GM12878 (cell line): ENCODE data around the gene MYO7A. TPM values are rescaled to one million over a fixed set of nuclear protein-coding genes. Genes with fewer than 3 reads are reported as not detected.

Source experiments
- ATAC-seq: fragments of 200-7000 bp; cut with Tn5 transposase; 3 replicates; pipeline ENCODE4 v1.9.1; 2020; ENCODE audit warnings: mild to moderate bottlenecking, moderate library complexity
- BruUV-seq: library from RNA; stranded (reverse); fragments of 400-500 nt; replicated peaks from 2 replicates; lab custom pipeline; 2021; lab: Mats Ljungman, UMichigan
- CTCF ChIA-PET: fragments of 300-600 bp; sonication (Branson Sonifier 250); formaldehyde crosslinking; extraction: SDS; loops from one replicate; lab custom pipeline; 2021; ENCODE audit warnings: inconsistent platforms; lab: Yijun Ruan, JAX
- POLR2A ChIA-PET: fragments of 350-600 bp; formaldehyde crosslinking; extraction: SDS; loops from one replicate; lab custom pipeline; 2021; ENCODE audit warnings: inconsistent platforms; lab: Charles Lee
- RAD21 ChIA-PET: fragments of 300-600 bp; sonication (Branson Sonifier 250); formaldehyde crosslinking; loops from one replicate; lab custom pipeline; 2023; ENCODE audit warnings: antibody characterized with exemption; ENCODE audit not compliant: unreplicated experiment; lab: Charles Lee
- SMC1A ChIA-PET: fragments of 300-600 bp; sonication (Branson Sonifier 250); formaldehyde crosslinking; loops from one replicate; lab custom pipeline; 2023; ENCODE audit not compliant: unreplicated experiment, uncharacterized antibody; lab: Charles Lee
- DNase-seq: peaks from one replicate; pipeline ENCODE4 v3.0.0-alpha.2; 2011; ENCODE audit warnings: low read depth, low spot score
- FAIRE-seq: peaks from 3 replicates; lab custom pipeline; 2011; peaks lifted over from hg19 to GRCh38; lab: Jason Lieb, UNC
- H2AFZ ChIP-seq: 2 replicates; pipeline ENCODE4 v1.6.0; 2011; ENCODE audit warnings: low read depth, low read length, control low read depth; ENCODE audit not compliant: control insufficient read depth
- H3K27ac ChIP-seq: 2 replicates; pipeline ENCODE4 v1.5.1; 2011; ENCODE audit warnings: control low read depth; ENCODE audit not compliant: control insufficient read depth, insufficient read depth
- H3K27me3 ChIP-seq, 2 experiments: replicated peaks in 1 of 2; 2 replicates each; pipeline versions ENCODE4 v1.6.0 to v1.6.1; 2011; ENCODE audit warnings: low read length in 1 of 2; ENCODE audit not compliant: control insufficient read depth in 2 of 2, insufficient read depth in 2 of 2
- H3K36me3 ChIP-seq, 2 experiments: 2 replicates each; pipeline ENCODE4 v1.5.1; 2011; ENCODE audit warnings: low read length in 1 of 2; ENCODE audit not compliant: control insufficient read depth in 2 of 2, insufficient read depth in 2 of 2
- H3K4me1 ChIP-seq: 2 replicates; pipeline ENCODE4 v1.6.1; 2011; ENCODE audit warnings: mild to moderate bottlenecking, low read length, moderate library complexity, mixed read lengths; ENCODE audit not compliant: control insufficient read depth, insufficient read depth
- H3K4me2 ChIP-seq: 2 replicates; pipeline ENCODE4 v1.6.0; 2011; ENCODE audit warnings: control low read depth; ENCODE audit not compliant: control insufficient read depth, insufficient read depth
- H3K4me3 ChIP-seq: fragments of 200-600 bp; sonication (generic); 2 replicates; pipeline ENCODE4 v1.5.1; 2016
- H3K79me2 ChIP-seq: 2 replicates; pipeline ENCODE4 v1.6.0; 2011; ENCODE audit warnings: low read length; ENCODE audit not compliant: control insufficient read depth, insufficient read depth
- H3K9ac ChIP-seq: 2 replicates; pipeline ENCODE4 v1.8.0; 2011; ENCODE audit warnings: low read length, control low read depth, mixed read lengths; ENCODE audit not compliant: control insufficient read depth, insufficient read depth
- H3K9me3 ChIP-seq: replicated peaks from 3 replicates; pipeline ENCODE4 v1.5.1; 2011; ENCODE audit warnings: mild to moderate bottlenecking, low read length; ENCODE audit not compliant: control insufficient read depth, insufficient read depth
- H4K20me1 ChIP-seq: 2 replicates; pipeline ENCODE4 v1.6.0; 2011; ENCODE audit not compliant: control insufficient read depth, insufficient read depth
- BHLHE40 ChIP-seq, 2 experiments: fragments of 450-650 bp in 1 of 2; IDR thresholded peaks; 2 replicates each; pipeline ENCODE4 v1.6.1; 2011 to 2017; ENCODE audit warnings: low read depth in 2 of 2, borderline replicate concordance in 1 of 2, improper control_type of control experiment in 1 of 2, low read length in 1 of 2, mild to moderate bottlenecking in 1 of 2
- CBX3 ChIP-seq: fragments of 200-600 bp; sonication (generic); IDR thresholded peaks from 2 replicates; pipeline ENCODE4 v1.6.1; 2016; ENCODE audit warnings: low read depth, borderline replicate concordance
- CHD4 ChIP-seq: fragments of 200-600 bp; sonication (generic); IDR thresholded peaks from 2 replicates; pipeline ENCODE4 v1.6.1; 2016; ENCODE audit warnings: mild to moderate bottlenecking
- CREB1 ChIP-seq: IDR thresholded peaks from 2 replicates; pipeline ENCODE4 v1.6.1; 2012; ENCODE audit warnings: low read depth, mild to moderate bottlenecking, inconsistent platforms
- EP300 ChIP-seq, 2 experiments: fragments of 150-350 bp in 1 of 2; IDR thresholded peaks; 2 replicates each; pipeline ENCODE4 v1.6.1; 2011 to 2012; ENCODE audit warnings: low read depth in 2 of 2, low read length in 2 of 2, borderline replicate concordance in 1 of 2, improper control_type of control experiment in 1 of 2, inconsistent platforms in 1 of 2; ENCODE audit not compliant: control insufficient read depth in 1 of 2
- HDAC2 ChIP-seq: fragments of 200-600 bp; sonication (generic); IDR thresholded peaks from 2 replicates; pipeline ENCODE4 v1.6.1; 2017
- HDAC6 ChIP-seq: fragments of 200-600 bp; sonication (generic); IDR thresholded peaks from one replicate; pipeline ENCODE4 v1.8.0; 2017; ENCODE audit warnings: antibody characterized with exemption; ENCODE audit not compliant: unreplicated experiment
- PML ChIP-seq: IDR thresholded peaks from 2 replicates; pipeline ENCODE4 v1.6.1; 2012; ENCODE audit warnings: low read length, inconsistent platforms
- POLR2A ChIP-seq: IDR thresholded peaks from 2 replicates; pipeline ENCODE4 v1.6.1; 2011; ENCODE audit warnings: low read depth, mild to moderate bottlenecking, low read length
- POLR2AphosphoS5 ChIP-seq: IDR thresholded peaks from 2 replicates; pipeline ENCODE4 v1.6.1; 2011; ENCODE audit warnings: mild to moderate bottlenecking, low read length, inconsistent platforms
- SIN3A ChIP-seq: IDR thresholded peaks from 2 replicates; pipeline ENCODE4 v1.6.1; 2012; ENCODE audit warnings: low read depth, low read length, improper control_type of control experiment
- SUPT20H ChIP-seq: IDR thresholded peaks from 2 replicates; pipeline ENCODE4 v1.6.1; 2011; ENCODE audit warnings: low read depth, mild to moderate bottlenecking, low read length, moderate library complexity, borderline replicate concordance; ENCODE audit not compliant: control insufficient read depth
- TBL1XR1 ChIP-seq: IDR thresholded peaks from 2 replicates; pipeline ENCODE4 v1.6.1; 2012; ENCODE audit warnings: low read depth, low read length, improper control_type of control experiment
- ZSCAN29 ChIP-seq: fragments of 450-650 bp; IDR thresholded peaks from 2 replicates; pipeline ENCODE4 v1.6.1; 2017; ENCODE audit warnings: mild to moderate bottlenecking, moderate library complexity
- WGBS: methylation state at CpG from one replicate; pipeline ENCODE4 v1.1.6; 2016; ENCODE audit warnings: low lambda C conversion rate; ENCODE audit not compliant: insufficient replicate concordance, insufficient coverage; ENCODE audit errors: missing lambda C conversion rate; 5-methylcytosine and 5-hydroxymethylcytosine counted together
- in situ Hi-C: fragments of 300-500 bp; cut with MboI; formaldehyde crosslinking; loops from 9 replicates; pipeline ENCODE4 v1.14.3; 2018; ENCODE audit warnings: mixed read lengths
- intact Hi-C: fragments of 100-400 bp; cut with micrococcal nuclease; formaldehyde crosslinking; loops from one replicate; pipeline ENCODE4 v1.14.2; 2022; ENCODE audit not compliant: unreplicated experiment
- polyA plus RNA-seq, 11 experiments: library from polyadenylated mRNA; depleted of rRNA in 4 of 11; unstranded in 6 of 11; stranded (reverse) in 5 of 11; fragments of >200 nt; fragmentation: Nextera tagmentation in 4 of 11; fragmentation: Illumina TruSeq in 1 of 11; extraction: Ambion mirVana in 4 of 11; extraction: Trizol in 1 of 11; gene quantifications; 1 replicate in 1 of 11; 2 replicates in 10 of 11; pipeline versions ENCODE4 v1.2.1 to v1.2.3, GENCODE V29; 2011 to 2016; ENCODE audit warnings: inconsistent platforms in 2 of 11, missing spikeins in 2 of 11, low read depth in 1 of 11
- total RNA-seq, 4 experiments: library from RNA; depleted of rRNA in 3 of 4; stranded (reverse); fragments of >200 nt in 3 of 4; fragmentation: Illumina TruSeq in 1 of 4; extraction: Trizol in 1 of 4; gene quantifications; 2 replicates each; pipeline versions ENCODE4 v1.2.1 to v1.2.3, GENCODE V29; 2013 to 2021
- TF ChIP-seq, protein P1 (sequence below): IDR thresholded peaks from 2 replicates; pipeline ENCODE4 v1.6.1; 2011; ENCODE audit warnings: low read depth, mild to moderate bottlenecking, low read length, moderate library complexity, borderline replicate concordance; ENCODE audit errors: extremely low read depth
- TF ChIP-seq, protein P2 (sequence below): fragments of 450-650 bp; IDR thresholded peaks from 2 replicates; pipeline ENCODE4 v1.6.1; 2016; ENCODE audit warnings: mild to moderate bottlenecking

Gene MYO7A
- total and polyA plus RNA-seq, 10 of the 15 experiments (the other 5 are each of a cell fraction or from before 2014, with no cell fraction given) = 0.01 to 0.21 (median 0.04) TPM; not detected in 6

DNA sequence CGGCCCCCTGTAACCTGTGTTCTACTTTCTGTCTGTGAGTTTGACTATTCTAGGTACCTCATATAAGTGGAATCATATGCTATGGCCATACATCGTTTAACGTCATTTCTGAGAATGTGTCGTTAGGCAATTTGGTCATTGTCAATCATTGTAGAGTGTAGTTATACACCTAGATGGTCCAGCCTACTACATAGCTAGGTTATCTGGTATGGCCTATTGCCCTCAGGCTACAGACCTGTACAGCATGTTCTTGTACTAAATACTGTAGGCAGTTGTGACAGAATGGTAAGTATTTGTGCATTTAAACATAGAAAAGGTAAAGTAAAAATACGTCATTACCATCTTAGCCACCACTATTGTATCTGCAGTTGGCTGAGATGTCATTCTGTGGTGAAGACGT is 35.2 kb downstream of the MYO7A start:
- CTCF ChIA-PET = interaction anchor here (0.7 to 1.0 kb wide), 2 partner anchors 41 to 93 kb away, joined by 3 read pairs; no protein-coding TSS in a partner anchor
- RAD21 ChIA-PET = no interaction called here
- WGBS = 46% methylated on average over 6 of the region's 6 CpGs

DNA sequence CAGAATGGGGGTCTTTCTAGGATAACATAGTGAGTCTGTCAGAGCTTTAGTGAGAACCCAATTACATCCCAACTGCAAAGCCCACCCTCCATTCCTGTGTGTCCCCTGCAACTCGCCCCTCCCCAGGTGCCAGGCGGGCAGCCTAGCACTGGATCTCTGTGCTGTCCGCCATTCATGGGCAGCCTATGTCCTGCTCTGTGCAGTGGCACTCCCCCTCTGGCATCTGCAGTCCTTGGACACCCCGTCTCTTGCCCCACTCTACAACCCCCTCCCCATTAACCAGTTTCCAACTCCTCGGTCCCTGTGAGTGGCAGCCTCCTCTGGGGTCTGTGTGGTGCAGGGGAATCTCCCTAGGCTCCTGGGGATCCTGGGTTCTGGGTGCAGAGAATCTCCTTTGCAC is 37.0 kb downstream of the MYO7A start:
- DNase-seq = no peak
- Histone ChIP-seq H3K79me2 (no peaks in the 10 kb centered on the region), H3K36me3 (no peaks in the 10 kb centered on the region), H2AFZ (no peak overlapping the region), H3K4me1 (no peaks in the 10 kb centered on the region), H3K4me2 (no peak overlapping the region), H3K27me3 (no peaks in the 10 kb centered on the region; a peak in 2 of 4 replicates), H4K20me1 (no peaks in the 10 kb centered on the region), H3K4me3 (no peak overlapping the region), H3K27ac (no peak overlapping the region), H3K9me3 (no peaks in the 10 kb centered on the region), H3K9ac (no peak overlapping the region)
- ChIA-PET POLR2A (no interaction called here), CTCF (no interaction called here), SMC1A (no interaction called here), RAD21 (no interaction called here)
- in situ Hi-C loops (no loop called here), intact Hi-C loops (no loop called here)
- ATAC-seq = no peak
- WGBS = 16% methylated on average over 5 of the region's 5 CpGs
- no peak for FAIRE-seq
- BruUV-seq = no TSS peak
- TF ChIP-seq SIN3A (no peak), TBL1XR1 (no peak), POLR2AphosphoS5 (no peak), CHD4 (no peak), HDAC6 (no peak), HDAC2 (no peak), PML (no peak), POLR2A (no peak), ZSCAN29 (no peak), BHLHE40 (IDR thresholded peaks at IDR 0.05; ENCODE audit: borderline replicate concordance in 1 of 2, low read depth in 2 of 2, low read length in 1 of 2) (no peak)
- TF ChIP-seq, protein P1, sequence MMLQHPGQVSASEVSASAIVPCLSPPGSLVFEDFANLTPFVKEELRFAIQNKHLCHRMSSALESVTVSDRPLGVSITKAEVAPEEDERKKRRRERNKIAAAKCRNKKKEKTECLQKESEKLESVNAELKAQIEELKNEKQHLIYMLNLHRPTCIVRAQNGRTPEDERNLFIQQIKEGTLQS = no peak
- TF ChIP-seq, protein P2, sequence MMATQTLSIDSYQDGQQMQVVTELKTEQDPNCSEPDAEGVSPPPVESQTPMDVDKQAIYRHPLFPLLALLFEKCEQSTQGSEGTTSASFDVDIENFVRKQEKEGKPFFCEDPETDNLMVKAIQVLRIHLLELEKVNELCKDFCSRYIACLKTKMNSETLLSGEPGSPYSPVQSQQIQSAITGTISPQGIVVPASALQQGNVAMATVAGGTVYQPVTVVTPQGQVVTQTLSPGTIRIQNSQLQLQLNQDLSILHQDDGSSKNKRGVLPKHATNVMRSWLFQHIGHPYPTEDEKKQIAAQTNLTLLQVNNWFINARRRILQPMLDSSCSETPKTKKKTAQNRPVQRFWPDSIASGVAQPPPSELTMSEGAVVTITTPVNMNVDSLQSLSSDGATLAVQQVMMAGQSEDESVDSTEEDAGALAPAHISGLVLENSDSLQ = no peak

More for the DNA sequence above, 35.2 kb downstream of the MYO7A start:
- BruUV-seq = no TSS peak
- H3K27me3 ChIP-seq = no peaks in the 10 kb centered on the region; a peak in 2 of 4 replicates
- H4K20me1 ChIP-seq = no peaks in the 10 kb centered on the region
- no peak overlapping the region for H3K4me3 ChIP-seq
- ChIA-PET SMC1A (no interaction called here), POLR2A (no interaction called here)
- intact Hi-C loops (no loop called here), in situ Hi-C loops (no loop called here)
- no peak overlapping the region for H2AFZ ChIP-seq
- FAIRE-seq (no peak), ATAC-seq (no peak), DNase-seq (no peak)
- H3K9me3 ChIP-seq = no peaks in the 10 kb centered on the region
- H3K36me3 ChIP-seq = no peaks in the 10 kb centered on the region
- no peak overlapping the region for H3K4me2 ChIP-seq
- H3K4me1 ChIP-seq = no peaks in the 10 kb centered on the region
- H3K9ac ChIP-seq = no peak overlapping the region
- no peaks in the 10 kb centered on the region for H3K79me2 ChIP-seq
- no peak overlapping the region for H3K27ac ChIP-seq
- no peak for TF ChIP-seq CBX3
- no peak for TF ChIP-seq EP300 (IDR thresholded peaks at IDR 0.05; ENCODE audit: borderline replicate concordance in 1 of 2, control insufficient read depth in 1 of 2, low read depth in 2 of 2, low read length in 2 of 2)
- no peak for TF ChIP-seq CREB1
- TF ChIP-seq SUPT20H = no peak
